Stimulated activated naive CD8-positive, alpha-beta T cell treated with anti-CD3 and anti-CD28 coated beads, Interleukin-15, amount 100 ng/mL, for 72 hours (primary cell): ENCODE results near the gene TAL1.

Experiments
- ATAC-seq: fragments of 150-1000 bp; cut with Tn5 transposase; 2 replicates; pipeline ENCODE4 v1.10.0; 2021; ENCODE audit warnings: mild to moderate bottlenecking, moderate library complexity
- DNase-seq, 2 donors: peaks; one replicate each; pipeline ENCODE4 v3.0.0; 2021 to 2022
- H3K27ac Mint-ChIP-seq, 2 donors: one replicate each; pipeline ENCODE4 v1.8.0; 2022; ENCODE audit warnings: mild to moderate bottlenecking in 2 of 2, mixed read lengths in 2 of 2, moderate library complexity in 2 of 2
- H3K27me3 Mint-ChIP-seq: one replicate; pipeline ENCODE4 v1.8.0; 2022; ENCODE audit warnings: mixed read lengths
- H3K4me1 Mint-ChIP-seq: one replicate; pipeline ENCODE4 v1.8.0; 2022; ENCODE audit warnings: mild to moderate bottlenecking, mixed read lengths
- H3K4me3 Mint-ChIP-seq, 2 donors: one replicate each; pipeline ENCODE4 v1.8.0; 2022; ENCODE audit warnings: mild to moderate bottlenecking in 2 of 2, mixed read lengths in 2 of 2, moderate library complexity in 1 of 2
- H3K9me3 Mint-ChIP-seq, 2 donors: one replicate each; pipeline ENCODE4 v1.8.0; 2022; ENCODE audit warnings: mixed read lengths in 2 of 2

The TAL1 gene

GRCh38 chr1:47179017-47179987, 52.7 kb downstream of the TAL1 start:
- Mint-ChIP-seq H3K27ac (peak overlapping the region; percentile 82 to 97), H3K4me1 (peaks cover 20% of the 10 kb centered on the region), H3K4me3 (peak overlapping the region; percentile 89 to 90), H3K9me3 (no peaks in the 10 kb centered on the region), H3K27me3 (peaks cover 69% of the 10 kb centered on the region)
- ATAC-seq = peak; percentile 89
- peak; percentile 70 to 85 for DNase-seq

- Mint-ChIP-seq H3K9me3 (no peaks in the 10 kb centered on the region), H3K4me1 (peaks cover 20% of the 10 kb centered on the region), H3K27ac (no peak overlapping the region), H3K27me3 (peaks cover 76% of the 10 kb centered on the region), H3K4me3 (peak overlapping the region in 1 of 2 donors; percentile 89)
- ATAC-seq = no peak
- DNase-seq = no peak
These were observed 53.4 kb downstream of the TAL1 start for GRCh38 chr1:47178654-47179016.

- Mint-ChIP-seq H3K9me3 (no peaks in the 10 kb centered on the region), H3K27me3 (peaks cover 74% of the 10 kb centered on the region), H3K4me3 (no peak overlapping the region), H3K4me1 (peaks cover 20% of the 10 kb centered on the region), H3K27ac (no peak overlapping the region)
- no peak for DNase-seq
- no peak for ATAC-seq
These were observed 54.0 kb downstream of the TAL1 start for GRCh38 chr1:47178020-47178419.

- H3K4me1 Mint-ChIP-seq = peaks cover 20% of the 10 kb centered on the region
- H3K9me3 Mint-ChIP-seq = no peaks in the 10 kb centered on the region
- no peak overlapping the region for H3K4me3 Mint-ChIP-seq
- H3K27ac Mint-ChIP-seq = no peak overlapping the region
- DNase-seq = peak; percentile 39 to 50
- peaks cover 61% of the 10 kb centered on the region for H3K27me3 Mint-ChIP-seq
- peak; percentile 48 for ATAC-seq
These were observed 56.6 kb downstream of the TAL1 start for GRCh38 chr1:47175227-47175934.

GRCh38 chr1:47174656-47175020, 57.4 kb downstream of the TAL1 start:
- ATAC-seq (no peak), DNase-seq (no peak)
- Mint-ChIP-seq H3K4me1 (peaks cover 18% of the 10 kb centered on the region), H3K27ac (no peak overlapping the region), H3K4me3 (no peak overlapping the region), H3K9me3 (no peaks in the 10 kb centered on the region), H3K27me3 (peaks cover 53% of the 10 kb centered on the region)

GRCh38 chr1:47172782-47173181, 59.2 kb downstream of the TAL1 start:
- ATAC-seq = no peak
- DNase-seq = no peak
- Mint-ChIP-seq H3K4me3 (no peak overlapping the region), H3K27ac (no peak overlapping the region), H3K27me3 (peaks cover 56% of the 10 kb centered on the region), H3K4me1 (peaks cover 8% of the 10 kb centered on the region), H3K9me3 (no peaks in the 10 kb centered on the region)
